K562 (cell line): ENCODE measurements around the gene HPS1. TPM values are rescaled to one million over a fixed set of nuclear protein-coding genes. Genes with fewer than 3 reads are reported as not detected.
A peak's percentile ranks its signal among the peaks of the same experiment; 100 is the strongest.

Source experiments
- CLOCK ChIP-seq: fragments of 250-450 bp; sonication (Bioruptor Pico); IDR thresholded peaks from 2 replicates; pipeline ENCODE4 v1.4.0; 2020; ENCODE audit warnings: mild to moderate bottlenecking, moderate library complexity, borderline replicate concordance
- EP300 ChIP-seq: IDR thresholded peaks from 2 replicates; pipeline ENCODE4 v1.6.1; 2012; ENCODE audit warnings: low read length, improper control_type of control experiment
- FOXA1 ChIP-seq: fragments of 450-650 bp; IDR thresholded peaks from 2 replicates; pipeline ENCODE4 v1.6.1; 2016; ENCODE audit warnings: mild to moderate bottlenecking, borderline replicate concordance
- HINFP ChIP-seq: fragments of 450-650 bp; conservative IDR thresholded peaks from 2 replicates; pipeline ENCODE4 v1.6.1; 2016; ENCODE audit warnings: missing genetic modification characterization, low read depth, mild to moderate bottlenecking, control low read depth, missing compliant biosample characterization
- HOMEZ ChIP-seq: fragments of 250-450 bp; sonication (Bioruptor Pico); IDR thresholded peaks from 2 replicates; pipeline ENCODE4 v1.4.0; 2020; ENCODE audit warnings: mild to moderate bottlenecking, moderate library complexity
- PRMT5 ChIP-seq: sonication (generic); formaldehyde crosslinking; IDR thresholded peaks from 2 replicates; pipeline ENCODE4 v1.5.0; 2020; ENCODE audit warnings: missing genetic modification reagents
- SMAD2 ChIP-seq: fragments of 150-350 bp; IDR thresholded peaks from 2 replicates; pipeline ENCODE4 v1.6.1; 2014; ENCODE audit warnings: low read depth, mild to moderate bottlenecking, low read length
- THRB ChIP-seq: fragments of 450-650 bp; formaldehyde crosslinking; conservative IDR thresholded peaks from 2 replicates; pipeline ENCODE4 v1.4.0; 2022; ENCODE audit warnings: mild to moderate bottlenecking, missing genetic modification characterization
- ZBTB7A ChIP-seq: IDR thresholded peaks from 2 replicates; pipeline ENCODE4 v1.6.1; 2011; ENCODE audit warnings: low read depth, mild to moderate bottlenecking, low read length, moderate library complexity, borderline replicate concordance; ENCODE audit not compliant: control insufficient read depth
- ZEB2 ChIP-seq: fragments of 450-650 bp; IDR thresholded peaks from 2 replicates; pipeline ENCODE4 v1.6.1; 2016
- ZNF274 ChIP-seq: IDR thresholded peaks from 2 replicates; pipeline ENCODE4 v1.6.1; 2011; ENCODE audit warnings: low read depth, mild to moderate bottlenecking, low read length, moderate library complexity, borderline replicate concordance
- ZNF586 ChIP-seq: fragments of 450-650 bp; formaldehyde crosslinking; conservative IDR thresholded peaks from 2 replicates; pipeline ENCODE4 v1.4.0; 2020; ENCODE audit warnings: mild to moderate bottlenecking, moderate library complexity
- ZNF589 ChIP-seq: fragments of 200-800 bp; sonication (Bioruptor generic); IDR thresholded peaks from 2 replicates; pipeline ENCODE4 v1.6.1; 2016; ENCODE audit warnings: low read depth, missing genetic modification characterization, missing compliant biosample characterization
- ZNF609 ChIP-seq: sonication (generic); formaldehyde crosslinking; IDR thresholded peaks from 2 replicates; pipeline ENCODE4 v1.8.1; 2023; ENCODE audit warnings: missing genetic modification reagents, mild to moderate bottlenecking, borderline replicate concordance
- ZNF778 ChIP-seq: fragments of 450-650 bp; formaldehyde crosslinking; IDR thresholded peaks from 2 replicates; pipeline ENCODE4 v1.4.0; 2020; ENCODE audit warnings: mild to moderate bottlenecking, moderate library complexity
- polyA plus RNA-seq, 8 experiments: library from polyadenylated mRNA; depleted of rRNA in 4 of 8; stranded (reverse) in 5 of 8; unstranded in 3 of 8; fragments of >200 nt; fragmentation: Nextera tagmentation in 2 of 8; fragmentation: Illumina TruSeq in 1 of 8; extraction: Ambion mirVana in 2 of 8; extraction: Trizol in 1 of 8; gene quantifications; 2 replicates each; pipeline versions ENCODE4 v1.2.1 to v1.2.3, GENCODE V29; 2011 to 2014; ENCODE audit warnings: inconsistent platforms in 1 of 8, missing spikeins in 1 of 8
- total RNA-seq, 7 experiments: library from RNA; depleted of rRNA in 6 of 7; stranded (reverse); fragments of >200 nt in 6 of 7; fragmentation: Illumina TruSeq in 2 of 7; extraction: Trizol in 2 of 7; gene quantifications; 2 replicates each; pipeline versions ENCODE4 v1.2.1 to v1.2.3, GENCODE V29; 2011 to 2021; ENCODE audit warnings: low replicate concordance in 1 of 7

HPS1 gene
- total and polyA plus RNA-seq, 9 of the 15 experiments (the other 6 are each of a cell fraction or from before 2014, with no cell fraction given), result 18.1 to 43.6 (median 26.3) TPM

- TF ChIP-seq HOMEZ, result no peak
- TF ChIP-seq ZNF586, result no peak
- peak; percentile 91 for TF ChIP-seq ZNF589 (CRISPR knock-in tag)
- no peak for TF ChIP-seq THRB
- TF ChIP-seq EP300, result peak; percentile 89
- TF ChIP-seq ZNF274, result peak; percentile 50; the same call in 1 of the 2 replicates
- no peak for TF ChIP-seq PRMT5 (CRISPR knock-in tag)
- no peak for TF ChIP-seq SMAD2
- TF ChIP-seq CLOCK (CRISPR knock-in tag), result no peak
- peak; percentile 49; the same call in 1 of the 2 replicates for TF ChIP-seq ZBTB7A
- TF ChIP-seq HINFP, result peak; percentile 99
- no peak for TF ChIP-seq ZNF778 (CRISPR knock-in tag)
- peak; percentile 83 for TF ChIP-seq ZEB2
- peak; percentile 65; the same call in 1 of the 2 replicates for TF ChIP-seq ZNF609 (CRISPR knock-in tag)
- TF ChIP-seq FOXA1, result no peak; the same call in 1 of the 2 replicates
Observed at GRCh38 chr10:98460837-98461499, 14.2 kb upstream of the HPS1 start (continued).
